ENCODE measurements around the gene CHCHD10.

DNA sequence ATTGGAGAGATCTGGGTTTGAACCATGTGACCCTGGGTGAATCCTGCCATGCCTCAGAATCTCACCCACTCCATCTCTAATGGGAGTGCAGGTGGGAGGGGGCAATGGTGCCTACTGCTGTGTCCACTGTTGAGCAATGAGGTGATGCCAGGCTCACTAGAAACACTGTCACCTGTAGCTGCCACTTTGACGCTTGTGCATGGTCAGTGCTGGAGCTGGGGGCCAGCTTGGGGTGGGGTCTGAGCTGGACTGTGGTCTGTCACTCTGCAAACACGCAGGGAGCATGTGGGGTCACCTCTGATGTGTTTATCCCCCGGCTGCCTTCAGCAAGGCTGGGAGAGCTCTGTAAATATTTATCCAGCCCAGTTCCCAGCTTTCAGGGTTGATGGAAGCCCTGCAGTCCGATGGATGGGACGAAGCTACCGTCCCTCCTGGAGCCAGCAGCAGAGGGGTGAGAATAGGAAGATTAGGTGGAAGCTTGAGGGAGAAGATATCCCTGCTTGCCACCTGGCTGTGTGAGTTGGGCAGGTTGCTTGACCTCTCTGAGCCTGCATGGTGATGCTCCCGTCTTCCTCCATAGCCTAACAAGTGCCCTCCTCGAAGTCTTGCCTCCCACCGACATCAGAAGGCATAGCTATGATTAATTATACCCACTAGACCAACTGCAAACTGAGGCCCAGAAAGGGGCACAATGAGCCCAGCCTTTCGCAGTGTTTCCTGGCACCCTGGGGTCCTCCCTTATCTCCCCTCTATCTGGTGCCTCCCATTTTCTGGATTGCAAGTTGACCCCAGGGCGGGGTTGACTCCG is 6.5 kb upstream of the CHCHD10 start:
- TF ChIP-seq, protein P1, sequence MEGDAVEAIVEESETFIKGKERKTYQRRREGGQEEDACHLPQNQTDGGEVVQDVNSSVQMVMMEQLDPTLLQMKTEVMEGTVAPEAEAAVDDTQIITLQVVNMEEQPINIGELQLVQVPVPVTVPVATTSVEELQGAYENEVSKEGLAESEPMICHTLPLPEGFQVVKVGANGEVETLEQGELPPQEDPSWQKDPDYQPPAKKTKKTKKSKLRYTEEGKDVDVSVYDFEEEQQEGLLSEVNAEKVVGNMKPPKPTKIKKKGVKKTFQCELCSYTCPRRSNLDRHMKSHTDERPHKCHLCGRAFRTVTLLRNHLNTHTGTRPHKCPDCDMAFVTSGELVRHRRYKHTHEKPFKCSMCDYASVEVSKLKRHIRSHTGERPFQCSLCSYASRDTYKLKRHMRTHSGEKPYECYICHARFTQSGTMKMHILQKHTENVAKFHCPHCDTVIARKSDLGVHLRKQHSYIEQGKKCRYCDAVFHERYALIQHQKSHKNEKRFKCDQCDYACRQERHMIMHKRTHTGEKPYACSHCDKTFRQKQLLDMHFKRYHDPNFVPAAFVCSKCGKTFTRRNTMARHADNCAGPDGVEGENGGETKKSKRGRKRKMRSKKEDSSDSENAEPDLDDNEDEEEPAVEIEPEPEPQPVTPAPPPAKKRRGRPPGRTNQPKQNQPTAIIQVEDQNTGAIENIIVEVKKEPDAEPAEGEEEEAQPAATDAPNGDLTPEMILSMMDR (IDR thresholded peaks at IDR 0.05), result no peak
- TF ChIP-seq POLR2A (IDR thresholded peaks at IDR 0.05), result no peak
- no peak for TF ChIP-seq EP300 (IDR thresholded peaks at IDR 0.05)
